Stimulated activated CD8-positive, alpha-beta memory T cell treated with anti-CD3 and anti-CD28 coated beads, Interleukin-4, amount 100 ng/mL, for 48 hours (primary cell): Measurements from ENCODE around the gene SH3RF3.
"Not testable (repeated sequence)": the region's sequence is repeated elsewhere in the genome, so short reads cannot be mapped to it uniquely, and the experiment has no call there.

Experiments used
- DNase-seq: peaks from one replicate; pipeline ENCODE4 v3.0.0-alpha.2; 2020

SH3RF3 gene

DNA sequence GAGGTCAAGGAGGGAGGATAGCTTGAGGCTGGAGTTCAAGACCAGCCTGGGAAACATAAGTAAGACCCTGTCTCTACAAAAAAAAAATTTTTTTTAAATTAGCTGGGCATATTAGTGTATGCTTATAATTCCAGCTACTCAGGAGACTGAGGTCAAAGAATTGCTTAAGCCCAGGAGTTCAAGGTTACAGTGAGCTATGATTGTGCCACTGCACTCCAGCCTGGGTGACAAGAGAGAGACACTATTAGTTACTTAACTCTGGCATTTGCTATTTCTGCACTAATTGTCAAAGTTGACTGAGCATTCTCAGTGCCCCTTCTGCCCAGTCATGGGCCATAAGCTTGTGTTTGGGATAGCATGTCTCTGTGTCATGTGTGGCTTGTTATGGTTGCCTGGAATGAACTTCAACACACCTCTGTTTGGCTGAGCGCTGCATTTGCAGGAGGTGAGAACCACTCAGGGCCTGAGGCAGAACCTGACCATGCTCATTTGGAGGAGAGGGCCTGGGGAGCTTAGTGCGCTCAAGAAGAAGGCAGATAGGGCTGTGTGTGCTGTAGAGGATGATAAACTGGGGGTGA, 77.7 kb downstream of the SH3RF3 start:
- DNase-seq: no peak

DNA sequence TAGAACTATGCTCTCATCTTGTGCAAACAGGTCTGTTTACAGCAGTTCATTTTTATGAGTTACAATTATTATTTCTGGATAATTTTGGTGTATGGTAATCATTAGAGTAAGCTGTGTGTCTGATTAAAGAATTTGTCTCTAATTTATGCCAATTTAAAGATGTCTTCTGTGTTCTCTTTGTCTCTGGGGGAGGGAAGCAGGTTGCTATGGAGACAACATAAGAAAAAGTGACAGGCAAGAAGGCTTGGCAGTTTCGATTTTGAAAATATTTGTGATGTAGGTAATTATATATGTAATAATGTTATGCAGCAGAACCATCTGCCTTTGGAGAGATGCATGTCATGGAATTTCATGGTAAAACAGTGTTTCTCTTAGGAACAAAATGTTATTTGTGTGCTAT, 78.2 kb downstream of the SH3RF3 start:
- no peak for DNase-seq

DNA sequence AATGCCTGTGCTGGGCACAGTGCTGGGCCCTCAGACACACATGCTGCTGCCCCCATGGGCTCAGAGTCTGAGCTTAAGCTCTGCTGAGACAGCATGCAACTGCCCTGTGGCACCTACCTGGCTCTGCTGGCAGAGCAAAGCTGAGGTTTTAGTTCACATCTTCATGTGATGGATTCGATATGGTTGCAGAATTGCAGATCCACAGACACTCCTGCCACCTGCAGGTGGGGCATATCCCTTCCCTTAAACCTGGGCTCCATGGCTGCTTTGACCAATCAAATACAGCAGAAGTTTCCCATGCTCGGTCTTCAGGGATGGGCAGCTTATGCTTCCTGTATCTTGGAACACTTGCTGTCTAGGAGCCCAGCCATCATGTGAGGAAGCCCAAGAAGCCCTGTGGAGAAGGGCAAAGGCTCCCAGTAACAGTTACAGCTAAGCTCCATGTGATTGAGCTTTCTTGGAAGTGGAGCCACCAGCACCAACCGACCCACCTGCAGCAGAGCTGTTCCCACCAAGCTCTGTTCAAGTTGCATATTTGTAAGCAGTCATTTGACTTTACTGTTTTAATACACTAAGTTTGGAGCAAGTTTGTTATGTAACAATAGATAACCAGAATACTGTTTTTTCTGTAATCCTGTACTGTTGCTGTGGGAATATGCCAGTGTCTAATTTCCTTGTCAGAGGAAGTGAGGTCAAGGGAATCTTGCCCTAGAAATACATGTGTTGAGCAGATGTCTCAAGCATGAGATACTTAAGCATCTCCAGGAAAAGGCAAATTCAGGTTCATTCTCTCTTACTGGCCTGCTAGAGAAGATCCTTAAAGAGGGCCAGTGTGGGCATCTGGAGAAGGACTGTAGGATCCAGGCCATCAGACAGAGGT, 79.3 kb downstream of the SH3RF3 start:
- DNase-seq: no peak

DNA sequence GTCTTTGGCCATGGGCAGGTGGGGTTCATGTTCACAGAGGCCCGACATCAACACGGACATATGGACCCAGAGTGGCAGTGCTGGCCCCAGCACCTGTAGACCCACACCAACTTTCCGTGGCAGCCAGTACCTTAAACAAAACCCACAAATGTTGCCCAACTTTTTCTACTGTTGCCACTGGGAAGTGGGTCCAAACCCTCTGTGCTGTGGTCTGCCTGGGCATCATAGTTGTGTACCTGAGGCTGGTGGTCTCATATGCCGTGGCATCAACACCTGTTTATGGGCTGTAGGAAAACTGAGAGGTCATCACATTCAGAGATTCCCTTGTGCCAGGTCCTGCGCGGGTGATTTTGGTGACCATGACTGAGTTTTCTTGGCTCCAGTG, 79.9 kb downstream of the SH3RF3 start:
- DNase-seq: no peak

DNA sequence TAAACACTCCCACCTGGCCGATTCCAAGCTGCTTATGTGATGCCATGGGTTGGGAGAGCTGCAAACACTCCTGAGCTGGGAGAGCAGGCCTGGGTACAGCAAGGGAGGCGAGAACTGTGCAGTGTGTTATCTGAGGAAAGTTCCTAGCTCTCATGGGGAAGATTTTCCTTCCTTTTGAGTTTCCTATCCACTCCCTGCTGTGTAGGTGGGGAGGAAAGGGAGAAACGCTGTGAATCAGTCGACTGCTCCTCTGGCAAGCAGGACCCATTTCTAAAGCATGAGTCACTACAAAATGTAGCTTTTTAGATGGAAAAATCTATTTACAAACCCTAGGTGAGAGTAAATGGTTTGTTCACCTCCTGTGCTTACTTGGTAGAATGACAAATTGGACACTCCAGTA, 80.4 kb downstream of the SH3RF3 start:
- DNase-seq: no peak

DNA sequence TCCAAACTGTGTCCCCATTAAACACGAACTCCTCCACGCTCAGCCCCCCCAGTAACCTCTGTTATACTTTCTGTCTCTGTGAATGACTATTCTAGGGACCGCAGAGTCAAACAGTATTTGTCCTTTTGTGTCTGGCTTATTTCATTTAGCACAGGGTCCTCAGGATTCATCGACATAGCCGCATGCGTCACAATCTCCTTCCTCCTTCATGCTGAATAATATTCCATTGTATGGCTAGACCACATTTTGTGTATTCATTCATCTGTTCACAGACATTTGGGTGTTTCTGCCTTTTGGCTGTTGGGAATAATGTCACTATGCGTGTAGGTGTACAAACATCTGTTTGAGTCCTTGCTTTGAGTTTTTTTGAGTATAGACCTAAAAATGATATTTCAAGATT, 80.9 kb downstream of the SH3RF3 start:
- DNase-seq: no peak

DNA sequence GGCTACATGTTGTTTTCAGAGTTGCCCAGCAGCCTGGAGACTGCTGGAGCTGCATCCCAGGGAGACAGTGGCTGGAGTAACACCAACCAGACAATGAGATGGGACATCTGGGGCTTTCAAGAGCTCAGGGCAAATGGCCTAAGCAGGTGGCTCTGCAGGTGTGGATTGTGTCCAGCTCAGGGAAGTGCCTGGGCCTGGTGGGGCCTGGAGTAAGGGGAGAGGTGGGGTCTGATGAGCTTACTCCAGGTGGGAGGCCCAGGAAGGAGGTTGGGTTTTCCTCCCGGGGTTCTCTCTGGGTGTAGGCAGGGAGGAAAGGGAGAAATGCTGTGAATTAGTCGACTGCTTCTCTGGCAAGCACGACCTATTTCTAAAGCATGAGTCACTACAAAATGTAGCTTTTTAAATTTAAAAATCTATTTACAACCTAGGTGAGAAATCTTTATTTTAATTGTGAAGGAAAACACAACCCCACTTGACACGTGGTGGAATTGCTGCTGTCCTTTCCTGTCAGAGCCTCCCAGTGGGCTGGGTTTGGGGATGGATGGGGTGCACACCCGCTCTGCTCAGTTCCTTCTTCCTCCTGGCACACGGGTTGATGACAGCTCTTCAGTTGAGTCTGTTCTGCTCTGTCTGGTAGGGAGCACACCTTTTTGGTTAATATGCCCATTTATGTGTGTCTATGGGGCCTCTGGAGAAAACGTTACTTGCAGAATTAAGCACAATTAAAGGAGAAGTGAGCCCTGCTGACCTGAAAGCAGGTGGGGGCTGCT, 81.6 kb downstream of the SH3RF3 start:
- DNase-seq: no peak

DNA sequence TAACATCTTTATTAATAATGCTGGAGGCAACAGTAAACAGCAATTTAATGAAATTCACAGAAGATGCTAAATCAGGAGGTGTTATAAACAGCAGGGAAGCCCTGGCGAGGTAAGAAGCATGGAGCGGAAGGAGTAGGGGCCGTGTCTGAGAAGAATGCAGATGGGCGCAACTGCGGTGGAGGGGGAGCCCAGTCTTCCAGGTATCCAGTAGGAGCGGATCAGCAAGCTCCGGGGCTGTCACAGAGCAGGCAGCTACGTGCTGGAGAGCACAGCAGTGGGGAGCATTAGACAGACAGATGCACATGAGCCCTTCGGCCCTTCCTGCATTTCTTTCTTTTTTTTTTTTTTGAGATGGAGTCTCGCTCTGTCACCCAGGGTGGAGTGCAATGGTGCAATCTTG, 82.3 kb downstream of the SH3RF3 start:
- no peak for DNase-seq

DNA sequence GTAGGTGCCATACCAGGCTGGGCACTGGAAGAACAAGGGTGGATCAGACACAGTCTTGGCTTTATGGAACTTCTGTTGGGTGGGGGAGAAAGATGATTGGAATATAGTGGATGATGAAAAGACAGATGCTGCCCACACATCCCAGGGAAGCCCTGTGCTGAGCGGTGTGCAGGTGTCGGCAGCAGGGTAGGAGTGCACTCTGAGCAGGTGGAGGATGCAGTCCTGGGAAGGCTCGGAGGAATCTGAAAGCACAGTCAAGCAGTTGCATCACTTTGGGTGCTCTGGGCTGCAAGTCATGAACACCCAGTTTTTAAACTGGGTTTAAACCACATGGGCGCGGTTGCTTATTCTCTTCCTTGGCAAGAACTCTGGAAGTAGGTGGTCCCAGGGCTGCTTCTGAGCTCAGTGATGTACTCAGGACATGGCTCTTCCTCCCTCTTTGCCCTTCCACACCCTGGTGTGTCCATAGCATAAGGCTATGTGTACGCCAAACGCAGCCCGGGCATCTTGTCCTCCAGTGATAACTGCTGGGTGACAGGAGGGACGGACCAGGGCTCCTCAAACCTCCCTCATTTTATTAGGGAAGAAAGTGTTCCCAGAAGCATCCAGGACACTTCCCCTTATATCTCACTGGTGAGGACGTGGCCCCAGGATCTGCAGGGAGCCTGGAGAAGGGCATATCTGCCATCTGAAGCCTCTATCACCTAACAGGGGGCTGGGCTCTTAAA, 84.0 kb downstream of the SH3RF3 start:
- DNase-seq: no peak

DNA sequence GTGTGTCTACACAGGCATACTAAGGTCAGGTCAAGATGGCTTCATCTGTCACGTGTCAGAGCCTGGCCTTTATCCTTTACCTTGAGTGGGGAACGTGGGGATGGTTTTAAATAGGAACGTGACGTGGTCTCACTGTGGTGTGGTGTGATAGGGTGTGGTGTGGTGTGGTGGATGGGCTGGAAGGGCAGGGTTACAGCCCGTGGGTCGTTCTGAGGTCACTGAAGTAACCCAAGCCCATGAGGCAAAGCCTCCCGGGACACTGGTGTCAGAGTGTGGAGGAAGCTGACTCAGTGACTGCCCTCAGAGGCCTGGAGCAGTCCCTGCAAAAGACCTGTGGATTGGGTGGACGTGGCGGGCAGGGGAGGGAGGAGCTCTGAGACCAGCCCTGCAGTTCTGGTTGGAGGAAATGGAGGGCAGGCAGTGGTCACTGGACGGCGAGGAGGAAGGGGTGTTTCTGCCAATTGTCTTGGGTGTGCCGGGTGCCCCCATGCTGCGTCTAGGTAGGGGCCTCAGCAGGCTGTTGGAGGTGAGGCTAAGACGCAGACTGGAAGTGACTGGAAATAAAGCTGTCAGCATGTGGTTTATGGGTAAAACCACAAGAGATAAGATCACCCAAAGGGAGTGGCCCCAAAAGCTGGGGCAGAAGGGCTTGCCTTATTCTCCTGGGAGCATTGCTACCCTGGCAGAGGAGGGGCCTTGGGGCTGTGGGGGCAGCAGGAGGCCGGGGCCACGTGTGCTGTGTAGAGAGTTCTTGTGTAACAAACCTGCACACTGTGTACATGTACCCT, 84.8 kb downstream of the SH3RF3 start:
- peak; percentile 76 for DNase-seq

DNA sequence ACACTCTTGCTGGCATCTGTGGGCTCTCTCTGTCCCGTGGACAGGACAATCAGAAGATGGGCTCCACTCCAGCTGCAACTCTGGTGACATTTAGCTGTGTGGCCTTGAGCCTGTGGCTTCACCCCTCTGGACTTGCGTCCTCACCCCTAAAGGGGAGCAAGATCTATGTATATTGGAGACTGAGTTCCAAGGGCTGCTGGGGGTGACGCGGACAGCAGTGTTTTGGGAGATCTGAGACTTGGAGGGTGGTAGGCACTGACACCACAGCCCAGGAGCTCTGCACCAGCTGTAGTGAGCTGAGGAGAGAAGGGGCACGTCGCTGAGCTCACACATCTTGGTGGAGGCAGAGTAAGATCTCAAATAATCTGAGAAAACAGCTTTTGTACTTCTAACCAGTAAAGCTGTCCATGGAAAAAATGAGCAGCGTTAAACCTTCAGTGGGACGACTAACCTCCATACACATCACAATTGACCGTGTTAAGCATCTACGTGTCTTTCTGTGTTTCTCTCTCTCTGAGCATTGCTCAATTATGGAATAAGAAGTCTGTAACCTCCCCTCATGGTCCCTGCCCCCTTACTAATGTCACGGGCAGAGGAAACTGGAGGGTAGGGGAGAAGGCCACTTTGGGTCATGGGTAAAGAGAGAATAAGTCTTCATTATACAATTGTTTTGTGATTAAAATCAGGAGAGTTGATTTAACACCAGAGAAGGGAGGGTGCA, 85.8 kb downstream of the SH3RF3 start:
- DNase-seq: peak; percentile 48

DNA sequence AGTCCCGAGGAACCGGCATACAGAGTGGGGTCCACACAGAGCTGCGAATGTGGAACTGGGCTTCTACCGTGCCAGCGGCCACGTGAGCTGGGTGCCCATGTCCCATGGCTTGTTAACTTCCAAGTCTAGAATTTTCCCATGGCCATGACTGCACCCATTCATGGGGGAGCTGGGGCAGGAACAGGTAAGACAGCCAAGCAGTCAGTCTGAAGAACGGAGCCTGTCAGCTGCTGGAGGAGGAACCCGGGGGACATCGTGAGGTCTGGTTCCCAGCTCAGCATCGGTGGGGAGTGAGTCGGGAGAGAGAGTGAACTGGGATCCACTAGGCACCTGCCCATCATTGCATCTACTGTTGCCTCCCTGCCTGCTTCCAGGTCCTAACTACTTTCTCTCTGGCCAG, 86.9 kb downstream of the SH3RF3 start:
- no peak for DNase-seq

DNA sequence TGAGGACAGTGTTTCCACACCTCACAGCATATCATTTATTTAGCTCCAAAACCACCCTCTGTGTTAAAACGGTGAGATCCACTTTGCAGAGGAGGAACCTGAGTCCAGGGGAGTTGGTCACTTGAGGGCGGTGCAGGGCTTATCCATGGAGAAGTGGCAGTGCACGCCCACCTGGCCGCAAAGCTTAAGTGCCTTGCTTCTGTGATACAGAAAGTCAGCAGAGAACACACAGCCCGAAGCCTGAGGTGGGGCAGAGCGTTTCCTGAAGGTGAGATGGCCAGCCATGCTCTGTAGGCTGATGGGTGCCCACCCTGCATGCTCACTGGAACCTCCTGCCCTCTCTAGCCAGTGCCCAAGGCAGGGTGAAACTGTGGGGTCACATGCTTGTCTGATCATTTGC, 87.3 kb downstream of the SH3RF3 start:
- no peak for DNase-seq

DNA sequence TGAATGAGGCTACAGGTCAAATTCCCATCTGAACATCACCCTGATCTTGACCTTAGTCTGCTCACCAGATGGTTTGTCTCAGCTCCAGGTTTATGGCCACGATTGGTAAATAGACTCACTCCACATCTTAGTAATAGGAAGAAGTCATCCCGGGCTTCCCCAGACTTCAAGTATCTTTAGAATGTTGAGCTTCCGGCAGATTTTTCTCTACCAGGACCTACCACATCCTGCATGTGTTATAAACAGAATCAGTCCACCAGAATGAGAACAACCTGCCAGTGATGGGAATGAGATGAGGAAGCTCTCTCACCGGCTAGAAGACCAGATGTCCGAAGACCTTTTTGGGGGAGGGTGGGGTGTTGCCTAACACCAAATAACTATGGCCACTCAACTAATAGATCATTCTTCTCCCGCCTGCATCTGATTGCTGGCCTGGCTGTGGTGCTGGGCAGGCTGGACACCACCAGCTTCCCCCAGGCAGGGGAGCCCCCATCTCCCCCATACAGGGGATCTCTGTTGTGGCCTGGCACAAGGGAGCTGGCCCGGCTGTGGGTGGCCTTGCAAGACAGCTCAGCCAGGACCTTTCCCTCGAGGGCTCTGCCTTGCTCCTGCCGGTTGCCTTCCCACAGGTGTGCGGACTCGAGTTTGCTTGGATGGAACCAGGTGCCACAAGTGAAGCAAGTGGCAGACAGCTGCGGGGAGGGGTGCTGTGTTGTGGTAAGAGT, 88.5 kb downstream of the SH3RF3 start:
- DNase-seq: no peak

DNA sequence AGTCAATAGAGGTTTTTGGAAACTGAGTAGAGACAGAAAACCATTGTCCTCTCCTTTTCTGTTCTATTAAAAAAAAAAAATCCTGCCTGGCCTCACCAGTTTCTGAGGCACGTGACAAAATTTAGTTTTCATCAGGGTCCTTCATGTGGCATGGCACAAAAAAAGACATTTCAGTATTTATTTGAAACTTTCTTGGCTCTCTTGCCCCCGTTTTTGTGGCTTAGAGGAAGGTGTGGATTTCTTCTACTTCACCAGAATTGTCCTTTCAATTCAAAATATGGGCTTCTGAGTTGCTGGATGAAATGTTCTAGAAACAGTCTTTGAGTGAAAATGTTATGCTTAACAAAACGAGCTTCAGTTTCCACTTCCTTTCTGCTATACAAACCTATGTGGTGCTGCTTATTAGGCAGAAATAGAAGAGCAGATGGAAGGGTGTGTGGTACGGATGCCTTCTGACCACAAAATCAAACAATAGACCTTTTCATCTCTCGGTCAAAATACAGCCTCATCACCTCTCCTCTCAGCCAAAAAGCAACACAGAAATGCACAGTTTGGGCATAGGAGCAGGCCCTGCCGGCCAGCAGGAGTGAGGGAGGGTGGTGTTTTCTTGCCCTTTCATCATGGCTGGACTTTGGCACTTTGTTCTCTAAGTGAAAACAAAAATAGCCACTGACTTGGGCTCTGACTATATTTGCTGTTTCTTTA, 89.2 kb downstream of the SH3RF3 start:
- DNase-seq: no peak

DNA sequence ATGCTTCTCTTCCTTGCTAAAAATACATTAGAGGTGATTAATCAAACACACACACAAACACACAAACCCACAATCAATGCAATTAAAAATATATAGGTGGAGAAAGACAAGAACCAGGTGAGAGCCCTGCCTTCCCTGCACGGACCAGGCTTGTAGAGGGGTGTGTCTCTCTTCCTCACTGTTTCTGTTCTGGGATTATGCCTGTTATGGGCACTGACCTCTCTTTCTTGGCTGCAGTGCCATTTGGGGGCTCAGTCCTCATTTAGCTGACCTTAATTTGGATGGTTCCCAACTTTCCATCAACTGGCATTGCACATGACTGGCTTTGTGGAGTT, 89.8 kb downstream of the SH3RF3 start:
- DNase-seq: no peak

DNA sequence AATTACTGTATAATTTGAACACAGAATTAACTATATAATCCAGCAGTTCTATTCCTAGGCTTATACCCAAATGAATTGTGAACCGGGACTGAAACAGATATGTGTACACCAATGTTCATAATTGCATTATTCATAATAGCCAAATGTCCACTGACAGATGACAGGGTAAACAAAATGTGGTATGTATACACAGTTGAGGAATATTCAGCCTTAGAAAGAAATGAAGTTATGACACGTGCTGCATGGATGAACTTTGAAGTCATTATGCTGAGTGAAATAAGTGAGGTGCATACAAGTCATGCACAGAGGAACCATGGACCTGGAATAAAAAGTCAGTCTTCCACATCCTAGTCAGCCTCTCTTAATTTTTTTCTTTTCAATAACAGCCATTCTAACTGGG, 91.9 kb downstream of the SH3RF3 start:
- DNase-seq: no peak

DNA sequence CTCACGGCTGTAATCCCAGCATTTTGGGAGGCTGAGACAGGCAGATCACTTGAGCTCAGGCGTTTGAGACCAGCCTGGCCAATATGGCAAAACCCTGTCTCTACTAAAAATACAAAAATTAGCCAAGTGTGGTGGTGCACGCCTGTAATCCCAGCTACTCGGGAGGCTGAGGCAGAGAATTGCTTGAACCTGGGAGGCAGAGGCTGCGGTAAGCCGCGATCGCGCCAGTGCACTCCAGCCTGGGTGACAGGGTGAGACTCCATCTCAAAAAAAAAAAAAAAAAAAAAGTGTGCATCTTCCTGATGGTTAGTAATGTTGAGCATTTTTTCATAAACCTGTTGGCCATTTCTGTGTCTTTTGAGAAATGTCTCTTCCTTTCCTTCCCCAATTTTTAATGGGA, 92.3 kb downstream of the SH3RF3 start:
- not testable (repeated sequence) for DNase-seq

DNA sequence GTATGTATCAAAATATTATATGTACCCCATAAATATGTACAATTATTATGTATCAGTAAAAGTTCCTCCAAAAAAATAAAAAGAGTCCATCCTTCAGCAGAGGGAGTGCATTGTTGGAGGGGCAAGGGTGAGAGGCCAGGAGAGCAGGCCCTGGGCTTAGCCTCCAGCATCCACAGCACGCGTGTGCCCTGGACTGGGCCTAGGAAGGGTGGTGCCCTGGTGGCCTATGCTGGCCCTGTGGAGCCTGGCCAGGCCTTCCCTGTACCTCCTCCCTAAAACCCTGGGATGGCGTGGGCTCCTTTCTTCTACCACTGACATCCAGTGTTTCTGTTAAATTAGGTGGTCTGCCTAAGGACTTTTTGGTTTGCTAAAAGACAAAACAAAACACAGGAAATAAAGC, 93.4 kb downstream of the SH3RF3 start:
- no peak for DNase-seq

DNA sequence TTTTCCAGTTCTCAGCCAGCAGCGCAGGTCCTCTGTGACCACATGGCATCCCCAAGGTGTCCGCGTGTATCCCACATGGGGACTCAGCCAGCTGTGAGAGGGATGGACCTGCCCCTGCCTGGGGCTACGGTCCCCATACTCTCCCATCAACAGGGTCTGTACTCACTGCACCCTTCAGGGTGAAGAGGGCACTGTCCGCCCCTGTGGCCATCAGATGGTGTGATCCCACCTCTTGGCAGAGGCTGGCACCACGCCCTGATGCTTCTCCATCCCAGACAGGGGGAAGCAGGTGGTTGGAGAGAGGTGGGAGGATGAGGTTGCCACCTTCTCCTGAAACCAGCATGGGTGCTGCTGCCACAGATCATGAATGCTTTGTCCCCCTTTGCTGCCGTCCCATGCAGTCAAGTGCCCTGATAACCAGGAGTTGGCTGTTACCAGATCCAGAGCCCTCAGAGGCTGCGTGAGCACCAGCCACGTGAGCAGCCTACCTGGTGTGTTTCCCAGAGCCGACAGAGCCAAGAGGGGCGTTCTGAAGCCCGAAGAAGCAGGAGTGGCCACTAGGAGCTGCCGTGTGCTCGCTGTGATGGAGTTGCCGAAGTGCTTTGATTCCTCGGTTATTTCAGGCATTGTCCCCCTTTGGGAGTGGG, 93.9 kb downstream of the SH3RF3 start:
- DNase-seq: no peak
